Spleen (tissue), 11 donors: ENCODE results near the gene SDR9C7. TPM values are rescaled to one million over a fixed set of nuclear protein-coding genes. Genes with fewer than 3 reads are reported as not detected.
"Not testable (repeated sequence)": the region's sequence is repeated elsewhere in the genome, so short reads cannot be mapped to it uniquely, and the experiment has no call there.

Source experiments
- DNase-seq: peaks from one replicate; pipeline ENCODE4 v3.0.0-alpha.2; 2020
- H3K27ac ChIP-seq, 8 donors: fragments of 200-600 bp; sonication (generic) in 7 of 8; 1 replicate in 4 of 8; 2 replicates in 4 of 8; pipeline versions ENCODE4 v1.5.0 to v1.8.0; 2016 to 2021; ENCODE audit warnings: inconsistent platforms in 4 of 8, mild to moderate bottlenecking in 4 of 8, moderate library complexity in 1 of 8
- H3K27me3 ChIP-seq, 7 donors: fragments of 200-600 bp; sonication (generic) in 6 of 7; replicated peaks in 1 of 7; 1 replicate in 4 of 7; 2 replicates in 3 of 7; pipeline versions ENCODE4 v1.5.0 to v1.8.0; 2016 to 2021; ENCODE audit warnings: inconsistent platforms in 3 of 7, mild to moderate bottlenecking in 1 of 7
- H3K36me3 ChIP-seq, 6 donors: fragments of 200-600 bp; sonication (generic) in 5 of 6; 1 replicate in 4 of 6; 2 replicates in 2 of 6; pipeline versions ENCODE4 v1.5.0 to v1.8.0; 2016 to 2021; ENCODE audit warnings: inconsistent platforms in 2 of 6
- H3K4me1 ChIP-seq, 6 donors: fragments of 200-600 bp; sonication (generic) in 5 of 6; 1 replicate in 3 of 6; 2 replicates in 3 of 6; pipeline versions ENCODE4 v1.5.0 to v1.8.0; 2016 to 2021; ENCODE audit warnings: inconsistent platforms in 3 of 6
- H3K4me3 ChIP-seq, 8 donors: fragments of 200-600 bp; sonication (generic) in 7 of 8; 1 replicate in 4 of 8; 2 replicates in 4 of 8; pipeline versions ENCODE4 v1.5.0 to v1.8.0; 2016 to 2021; ENCODE audit warnings: inconsistent platforms in 4 of 8, mild to moderate bottlenecking in 4 of 8, moderate library complexity in 2 of 8
- H3K9me3 ChIP-seq, 8 donors: fragments of 200-600 bp; sonication (generic) in 7 of 8; 1 replicate in 4 of 8; 2 replicates in 4 of 8; pipeline versions ENCODE4 v1.5.0 to v1.8.0; 2016 to 2021; ENCODE audit warnings: inconsistent platforms in 4 of 8
- CTCF ChIP-seq, 11 experiments: fragments of 200-600 bp in 7 of 11; fragments of 450-650 bp in 4 of 11; sonication (generic) in 4 of 11; IDR thresholded peaks in 8 of 11; conservative IDR thresholded peaks in 3 of 11; 1 replicate in 7 of 11; 2 replicates in 4 of 11; pipeline versions ENCODE4 v1.4.0 to v1.8.0; 2016 to 2021; ENCODE audit warnings: antibody characterized with exemption in 11 of 11, inconsistent platforms in 4 of 11, mild to moderate bottlenecking in 1 of 11
- POLR2A ChIP-seq, 3 donors: fragments of 450-650 bp; IDR thresholded peaks; one replicate each; pipeline ENCODE4 v1.5.1; 2017; ENCODE audit warnings: antibody characterized with exemption in 3 of 3, mild to moderate bottlenecking in 1 of 3
- POLR2AphosphoS5 ChIP-seq, 3 donors: sonication (generic); formaldehyde crosslinking; IDR thresholded peaks; one replicate each; pipeline ENCODE4 v1.5.1; 2017; ENCODE audit warnings: antibody characterized with exemption in 3 of 3
- WGBS, 5 donors: extraction: QIAGEN DNeasy Blood & Tissue Kit in 3 of 5; methylation state at CpG; one replicate each; pipeline versions ENCODE4 v1.1.5 to v1.1.7; 2013 to 2018; 5-methylcytosine and 5-hydroxymethylcytosine counted together
- intact Hi-C: fragments of 100-400 bp; cut with DNase I; formaldehyde crosslinking; loops from one replicate; pipeline ENCODE4 v1.15.0; 2023; ENCODE audit warnings: low total_unique reads
- polyA plus RNA-seq, 3 donors: library from polyadenylated mRNA; stranded (reverse); fragments of 200-250 nt; gene quantifications; one replicate each; pipeline ENCODE4 v1.2.1, GENCODE V29; 2013
- total RNA-seq, 7 donors: library from RNA; depleted of rRNA in 3 of 7; stranded (reverse); fragments of >200 nt in 3 of 7; fragmentation: NEBNext Ultra II Directional in 4 of 7; extraction: Animal tissue kit (Norgen Biotek cat#: 25700) in 4 of 7; gene quantifications; one replicate each; pipeline versions ENCODE4 v1.1.0 to v1.2.1, GENCODE V29; 2016 to 2021
- donor health status: healthy with polysubstance abuse.
- donor health status: DM: no; HTN: no; CAD: no; lungs with moderate emphysema.
- donor health status: DM: no; HTN: no; CAD: no.
- donor health status: Bipolar disorder and iron deficiency.
- donor health status: healthy.
- donor health status: DM: no; HTN: no; CAD: no.
- donor health status: DM: yes; HTN: yes; CAD: no.

SDR9C7 gene
- total and polyA plus RNA-seq, 10 donors = 0.03 to 0.51 (median 0.04) TPM; not detected in 7

- Histone ChIP-seq H3K27me3 (peaks cover 0 to 16% (median 0%) of the 10 kb centered on the region in 7 donors), H3K27ac (no peak overlapping the region), H3K4me1 (no peaks in the 10 kb centered on the region), H3K4me3 (no peak overlapping the region), H3K36me3 (no peaks in the 10 kb centered on the region), H3K9me3 (peaks cover 0 to 57% (median 36%) of the 10 kb centered on the region in 8 donors)
- intact Hi-C loops = no loop called here
- TF ChIP-seq POLR2A (IDR thresholded peaks at IDR 0.05) (no peak), CTCF (IDR thresholded peaks at IDR 0.05 in 8 of 11, conservative IDR thresholded peaks at IDR 0.05 in 3 of 11) (no peak), POLR2AphosphoS5 (IDR thresholded peaks at IDR 0.05) (no peak)
- no peak for DNase-seq
- 90 to 96% (median 95%) methylated on average over 1 of the region's 1 CpG for WGBS, 5 donors
Observed at GRCh38 chr12:56885316-56885715, 48.9 kb downstream of the SDR9C7 start.

- intact Hi-C loops = no loop called here
- no peak for DNase-seq
- Histone ChIP-seq H3K27ac (no peak overlapping the region), H3K36me3 (no peaks in the 10 kb centered on the region), H3K27me3 (peaks cover 0 to 16% (median 0%) of the 10 kb centered on the region in 7 donors), H3K4me1 (no peaks in the 10 kb centered on the region), H3K9me3 (peaks cover 0 to 57% (median 36%) of the 10 kb centered on the region in 8 donors), H3K4me3 (no peak overlapping the region)
- TF ChIP-seq POLR2A (IDR thresholded peaks at IDR 0.05) (no peak), POLR2AphosphoS5 (IDR thresholded peaks at IDR 0.05) (no peak), CTCF (IDR thresholded peaks at IDR 0.05 in 8 of 11, conservative IDR thresholded peaks at IDR 0.05 in 3 of 11) (no peak)
- 57 to 74% (median 71%) methylated on average over 1 of the region's 1 CpG for WGBS, 5 donors
Observed at GRCh38 chr12:56884421-56884820, 49.8 kb downstream of the SDR9C7 start.

DNA sequence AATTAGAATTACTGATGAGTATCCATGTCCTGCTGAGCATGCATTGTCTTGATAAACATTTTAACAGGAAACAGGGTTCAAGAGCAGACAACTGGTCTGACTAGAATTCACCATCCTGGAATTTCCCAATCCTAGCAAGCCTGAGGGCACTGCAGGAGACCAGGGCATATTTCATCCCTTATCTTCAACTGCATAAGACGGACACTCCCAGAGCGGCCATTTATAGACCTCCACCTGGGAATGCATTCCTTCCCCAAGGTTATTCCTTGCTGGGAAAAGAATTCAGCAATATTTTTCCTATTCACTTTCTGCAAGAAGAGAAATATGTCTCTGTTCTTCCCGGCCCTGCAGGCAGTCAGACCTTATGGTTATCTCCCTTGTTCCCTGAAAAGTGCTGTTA lies 51.8 kb downstream of the SDR9C7 start:
- DNase-seq, H3K36me3 ChIP-seq, intact Hi-C loops, H3K4me3 ChIP-seq, H3K27me3 ChIP-seq, H3K27ac ChIP-seq, H3K4me1 ChIP-seq: not testable (repeated sequence)
- WGBS, 5 donors = 55 to 87% (median 76%) methylated on average over 3 of the region's 3 CpGs
- peaks cover 0 to 55% (median 36%) of the 10 kb centered on the region in 8 donors for H3K9me3 ChIP-seq

GRCh38 chr12:56880125-56880992 lies 53.8 kb downstream of the SDR9C7 start:
- H3K27ac ChIP-seq = no peak overlapping the region
- DNase-seq = no peak
- peaks cover 0 to 34% (median 21%) of the 10 kb centered on the region in 8 donors for H3K9me3 ChIP-seq

DNA sequence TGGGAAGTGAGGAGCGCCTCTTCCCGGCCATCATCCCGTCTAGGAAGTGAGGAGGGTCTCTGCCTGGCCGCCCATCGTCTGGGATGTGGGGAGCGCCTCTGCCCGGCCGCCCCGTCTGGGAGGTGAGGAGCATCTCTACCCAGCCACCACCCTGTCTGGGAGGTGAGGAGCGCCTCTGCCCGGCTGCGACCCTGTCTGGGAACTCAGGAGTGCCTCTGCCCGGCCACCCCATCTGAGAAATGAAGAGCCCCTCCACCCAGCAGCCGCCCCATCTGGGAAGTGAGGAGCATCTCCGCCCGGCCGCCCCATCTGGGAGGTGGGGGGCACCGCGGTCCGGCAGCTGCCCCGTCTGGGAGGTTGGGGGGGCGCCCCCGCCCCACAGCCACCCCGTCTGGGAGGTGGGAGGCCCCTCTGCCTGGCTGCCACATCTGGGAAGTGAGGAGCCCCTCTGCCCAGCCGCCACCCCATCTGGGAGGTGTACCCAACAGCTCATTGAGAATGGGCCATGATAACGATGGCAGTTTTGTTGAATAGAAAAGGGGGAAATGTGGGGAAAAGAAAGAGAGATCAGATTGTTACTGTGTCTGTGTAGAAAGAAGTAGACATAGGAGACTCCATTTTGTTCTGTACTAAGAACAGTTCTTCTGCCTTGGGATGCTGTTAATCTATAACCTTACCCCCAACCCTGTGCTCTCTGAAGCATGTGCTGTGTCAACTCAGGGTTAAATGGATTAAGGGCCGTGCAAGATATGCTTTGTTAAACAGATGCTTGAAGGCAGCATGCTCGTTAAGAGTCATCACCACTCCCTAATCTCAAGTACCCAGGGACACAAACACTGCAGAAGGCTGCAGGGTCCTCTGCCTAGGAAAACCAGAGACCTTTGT lies 54.7 kb downstream of the SDR9C7 start:
- H3K27ac ChIP-seq, DNase-seq, intact Hi-C loops, H3K36me3 ChIP-seq, H3K4me3 ChIP-seq, H3K27me3 ChIP-seq: not testable (repeated sequence)
- peaks cover 0 to 30% (median 20%) of the 10 kb centered on the region in 8 donors for H3K9me3 ChIP-seq
- 87 to 91% (median 89%) methylated on average over 15 to 28 of the region's 28 CpGs for WGBS, 5 donors
- peaks cover 0 to 16% (median 0%) of the 10 kb centered on the region in 6 donors for H3K4me1 ChIP-seq

More at GRCh38 chr12:56880125-56880992, 53.8 kb downstream of the SDR9C7 start:
- no peaks in the 10 kb centered on the region for H3K36me3 ChIP-seq
- 20 to 79% (median 61%) methylated on average over 1 of the region's 1 CpG; no CpG with 5 or more reads in 1 of the 5 donors for WGBS, 5 donors
- TF ChIP-seq POLR2AphosphoS5 (IDR thresholded peaks at IDR 0.05) (no peak), POLR2A (IDR thresholded peaks at IDR 0.05) (no peak), CTCF (IDR thresholded peaks at IDR 0.05 in 8 of 11, conservative IDR thresholded peaks at IDR 0.05 in 3 of 11) (no peak)
- intact Hi-C loops = no loop called here
- no peak overlapping the region for H3K4me3 ChIP-seq
- H3K27me3 ChIP-seq = peaks cover 0 to 8% (median 0%) of the 10 kb centered on the region in 7 donors
- peaks cover 0 to 16% (median 0%) of the 10 kb centered on the region in 6 donors for H3K4me1 ChIP-seq
